Fibroblast of peridontal ligament (primary cell): ENCODE measurements around the gene NRG4.
"Not testable (repeated sequence)": the region's sequence is repeated elsewhere in the genome, so short reads cannot be mapped to it uniquely, and the experiment has no call there.

Experiments used
- DNase-seq: peaks from one replicate; pipeline ENCODE4 v3.0.0-alpha.2; 2010; ENCODE audit errors: extremely low read depth

NRG4 gene, protein sequence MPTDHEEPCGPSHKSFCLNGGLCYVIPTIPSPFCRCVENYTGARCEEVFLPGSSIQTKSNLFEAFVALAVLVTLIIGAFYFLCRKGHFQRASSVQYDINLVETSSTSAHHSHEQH

DNA sequence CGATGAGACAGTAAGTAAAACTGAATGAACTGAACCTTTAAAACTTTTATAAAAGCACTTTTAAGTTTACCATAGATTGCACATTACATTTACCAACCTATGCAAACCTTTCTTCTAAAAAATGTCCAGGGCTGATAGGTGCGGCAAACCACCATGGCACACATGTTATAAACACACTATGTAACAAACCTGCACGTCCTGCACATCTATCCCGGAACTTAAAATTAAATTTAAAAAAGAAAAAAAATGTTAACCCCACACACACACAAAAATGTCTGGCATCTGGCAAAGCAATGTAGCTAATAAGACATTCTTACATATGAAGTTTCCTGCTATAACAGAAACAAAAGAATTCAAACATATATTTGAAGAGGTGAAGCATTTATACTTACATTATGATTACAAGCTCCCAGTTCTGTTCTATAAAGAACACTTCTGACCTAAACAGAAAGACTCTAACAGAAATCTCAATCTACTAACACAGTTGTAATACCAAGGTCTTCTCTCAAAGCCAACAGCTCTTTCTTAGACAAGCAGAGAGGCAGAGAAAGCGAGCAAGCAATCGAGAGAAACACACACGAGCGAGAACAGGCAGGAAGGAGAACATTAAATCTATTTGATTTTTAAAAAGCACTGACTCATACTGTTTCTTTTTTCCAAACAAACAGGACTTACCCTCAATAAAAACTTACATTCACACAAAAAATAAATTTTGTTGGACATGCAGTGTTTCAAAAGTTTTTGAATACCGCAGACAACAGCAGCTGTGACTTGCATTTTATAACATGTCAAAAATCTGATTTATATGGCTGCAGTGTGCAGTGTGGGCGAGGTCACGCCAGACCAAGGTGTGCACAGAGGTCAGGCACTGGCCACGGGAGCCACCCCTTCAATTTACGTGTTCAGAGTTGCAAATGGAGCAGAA is at the start of gene NRG4:
Gene NRG4, minus strand, starts transcription at position 798 of the 925 bp plus-strand sequence. CDS start 1,194 bp downstream, outside the sequence.
- peak; percentile 7 for DNase-seq

DNA sequence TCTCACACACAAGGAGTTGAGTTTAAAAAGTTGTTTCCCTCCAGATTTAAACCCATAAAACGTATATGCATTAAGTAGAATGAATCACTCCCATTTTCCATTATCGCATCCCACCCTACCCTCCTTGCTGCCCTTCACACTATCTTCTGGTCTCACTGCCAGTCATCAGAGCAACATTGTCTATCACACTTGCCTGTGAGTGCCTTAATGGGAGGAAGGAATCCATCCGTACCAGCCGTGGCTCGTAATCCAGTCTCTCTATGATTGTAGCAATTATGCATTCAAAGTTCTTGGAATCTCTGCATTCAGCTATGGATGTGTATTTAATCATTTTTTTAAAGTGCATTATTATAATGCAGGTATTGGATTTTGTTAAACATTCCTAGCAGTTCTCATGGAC is 49.5 kb upstream of the NRG4 start:
- DNase-seq: no peak

DNA sequence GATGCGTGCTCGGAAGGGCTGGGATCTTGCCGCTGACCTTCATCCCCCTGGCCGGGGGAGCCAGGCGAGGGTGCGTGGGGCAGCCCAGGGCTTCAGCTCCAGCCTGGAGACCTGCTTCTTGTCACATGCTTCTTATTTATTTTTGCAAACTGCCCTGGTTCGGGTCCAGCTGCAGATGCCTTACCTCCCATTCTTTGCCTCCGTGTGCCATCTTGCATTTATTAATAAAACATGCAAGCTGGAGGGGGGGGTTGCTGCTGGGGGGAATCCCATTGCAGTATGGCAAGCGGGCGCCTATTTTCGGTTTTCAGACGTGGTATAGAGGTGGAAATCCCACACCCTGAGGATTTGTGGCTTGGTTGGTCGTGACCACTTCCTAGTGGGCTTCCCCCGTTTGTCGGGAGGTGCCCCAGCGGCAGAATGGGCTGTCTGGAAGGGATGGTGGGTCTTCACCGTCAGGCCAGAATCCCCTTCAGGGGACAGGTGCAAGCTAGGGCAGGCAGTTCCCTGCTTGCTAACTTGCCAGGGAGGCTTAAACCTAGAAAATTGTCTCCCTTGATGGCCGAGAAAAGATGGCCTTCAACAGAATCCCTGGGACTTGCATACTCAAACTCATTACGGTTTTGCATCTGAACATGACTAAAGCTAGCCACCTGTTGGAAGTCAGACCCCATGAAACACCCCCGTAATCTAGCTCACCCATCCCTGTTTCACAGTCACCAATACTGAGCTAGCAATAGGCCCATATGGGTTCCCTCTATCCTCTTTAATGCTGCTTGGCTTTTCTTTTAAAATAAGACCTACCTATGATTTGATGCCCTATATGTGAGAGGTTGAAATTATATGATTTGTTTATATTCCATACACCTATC is 48.1 kb upstream of the NRG4 start:
- no peak for DNase-seq

DNA sequence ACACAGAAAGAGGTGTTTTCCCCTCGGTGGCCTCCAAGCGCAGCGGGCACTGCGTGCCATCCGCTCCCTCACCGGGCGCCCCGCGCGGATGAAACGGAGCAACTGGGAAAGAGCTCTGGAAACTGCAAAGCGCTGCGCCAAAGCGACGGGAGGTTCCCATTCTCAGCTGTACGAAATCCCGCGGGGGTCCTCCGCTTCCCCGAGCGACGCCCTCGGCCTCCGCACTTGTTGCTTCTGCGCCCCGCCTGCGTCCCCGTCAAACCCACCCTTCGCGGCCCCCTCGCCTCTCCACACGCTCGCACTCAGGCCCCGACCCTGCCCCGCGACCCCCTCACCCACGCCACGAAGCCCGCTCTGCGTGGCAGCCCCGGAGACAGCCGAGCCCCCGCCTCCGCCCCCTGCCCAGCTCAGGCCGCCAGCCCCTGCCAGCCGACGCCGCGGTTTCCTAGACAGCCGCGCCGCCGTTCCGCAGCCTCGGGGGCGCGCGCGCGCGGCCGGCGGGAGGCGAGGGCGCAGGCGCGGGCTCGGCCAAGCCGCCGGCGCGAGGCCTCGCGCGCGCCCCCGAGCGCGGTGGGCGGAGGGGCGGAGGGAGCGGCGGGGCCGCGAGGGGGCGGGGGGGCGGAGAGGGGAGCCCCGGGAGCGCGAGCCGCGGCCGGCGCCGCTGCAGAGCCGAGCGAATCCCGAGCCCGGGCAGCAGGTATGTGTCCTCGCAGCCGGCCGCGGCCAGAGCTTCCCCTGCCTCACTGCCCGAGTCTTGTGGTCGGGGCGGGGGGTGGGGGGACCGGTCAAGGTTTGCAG is 47.3 kb upstream of the NRG4 start, which contains the start of gene TMEM266:
Gene TMEM266, plus strand, starts transcription at position 666 of the 798 bp plus-strand sequence. CDS start 74,279 bp downstream, outside the sequence.
- DNase-seq: no peak

DNA sequence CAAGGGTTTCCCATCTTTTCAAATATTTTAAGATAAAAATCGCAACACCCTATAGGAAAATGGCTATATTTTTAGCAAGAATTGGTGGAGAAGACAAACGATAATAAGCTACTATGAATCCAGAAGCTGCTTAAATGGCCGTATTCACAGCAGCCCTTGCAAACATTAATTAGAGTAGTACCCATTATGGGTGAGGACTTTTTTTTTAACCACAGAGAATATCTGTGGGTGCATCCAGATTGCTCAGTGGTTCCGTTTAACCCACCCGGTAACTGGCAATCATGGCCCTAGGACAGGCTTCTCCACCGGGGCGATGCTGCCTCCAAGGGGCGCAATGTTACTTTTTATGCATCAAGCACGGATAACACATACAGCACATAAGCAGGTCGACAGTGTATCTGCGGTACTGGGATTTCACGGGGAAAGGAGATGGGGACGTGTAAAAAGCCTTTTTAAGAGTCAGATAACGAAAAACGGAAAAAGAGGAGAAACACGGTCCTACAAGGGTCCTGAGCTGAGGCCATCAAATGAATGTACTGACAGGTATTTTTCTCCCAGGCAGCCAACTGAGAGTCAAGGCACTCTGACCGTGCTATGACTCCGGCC is 46.6 kb upstream of the NRG4 start:
- DNase-seq: no peak

DNA sequence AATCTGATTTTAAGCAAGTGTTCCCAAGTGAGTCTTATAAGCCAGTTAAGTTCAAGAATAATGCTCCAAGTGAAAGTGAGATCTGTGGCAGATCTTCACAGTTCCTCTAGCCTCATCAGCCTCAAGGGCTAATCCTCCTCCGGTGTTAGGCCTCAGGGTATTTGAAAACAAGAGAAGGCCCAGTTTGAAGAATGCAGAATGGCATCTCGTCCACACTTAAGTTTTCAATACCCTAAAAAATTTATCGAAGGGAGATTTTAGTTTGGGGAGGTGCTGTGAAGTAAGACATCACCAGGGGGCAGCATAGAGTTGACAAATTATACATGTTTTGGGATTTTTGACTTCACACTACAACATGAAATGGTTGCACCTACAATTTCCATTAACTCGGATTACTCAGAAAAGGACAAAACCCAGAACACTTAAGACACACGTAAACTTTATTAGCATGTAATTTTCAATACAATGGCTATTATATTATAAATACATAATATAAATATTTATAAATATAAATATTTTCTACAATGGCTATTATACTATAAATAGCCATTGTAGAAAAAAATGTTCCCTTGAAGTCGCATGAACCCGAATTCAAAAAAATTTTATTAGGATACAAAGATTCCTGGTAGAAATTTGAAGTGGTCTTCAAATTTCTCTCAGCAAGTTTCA is 45.2 kb upstream of the NRG4 start:
- DNase-seq: peak; percentile 68

DNA sequence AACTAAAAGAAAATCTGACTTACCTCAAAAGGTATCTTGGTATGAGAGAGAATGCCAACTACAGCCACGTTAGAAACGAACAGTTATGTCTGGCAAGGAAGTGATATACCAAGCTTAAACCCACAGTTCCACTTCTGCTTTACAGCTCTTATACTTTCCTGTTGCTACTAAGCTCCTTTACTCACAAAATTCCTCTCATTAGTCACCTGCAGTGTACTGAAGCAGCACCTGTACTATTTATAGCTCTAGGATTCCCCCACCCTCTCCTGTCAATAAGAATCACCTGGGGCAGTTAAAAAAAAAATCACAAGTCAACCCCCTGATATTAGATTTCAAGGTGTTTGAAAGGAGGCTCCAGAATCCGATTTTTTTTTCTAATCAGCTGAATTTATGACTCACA is 44.7 kb upstream of the NRG4 start:
- DNase-seq: no peak

DNA sequence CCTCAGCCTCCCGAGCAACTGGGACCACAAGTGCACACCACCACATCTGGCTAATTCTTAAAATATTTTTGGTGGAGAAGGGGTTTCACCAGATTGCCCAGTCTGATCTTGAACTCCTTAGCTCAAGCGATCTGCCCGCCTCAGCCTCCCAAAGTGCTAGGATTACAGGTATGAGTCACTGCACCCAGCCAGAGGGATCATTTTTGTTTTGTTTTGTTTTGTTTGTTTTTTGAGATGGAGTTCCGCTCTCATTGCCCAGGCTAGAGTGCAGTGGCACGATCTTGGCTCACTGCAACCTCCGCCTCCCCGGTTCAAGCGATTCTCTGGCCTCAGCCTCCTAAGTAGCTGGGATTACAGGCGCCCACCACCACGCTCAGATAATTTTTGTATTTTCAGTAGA is 42.0 kb upstream of the NRG4 start:
- DNase-seq: not testable (repeated sequence)

DNA sequence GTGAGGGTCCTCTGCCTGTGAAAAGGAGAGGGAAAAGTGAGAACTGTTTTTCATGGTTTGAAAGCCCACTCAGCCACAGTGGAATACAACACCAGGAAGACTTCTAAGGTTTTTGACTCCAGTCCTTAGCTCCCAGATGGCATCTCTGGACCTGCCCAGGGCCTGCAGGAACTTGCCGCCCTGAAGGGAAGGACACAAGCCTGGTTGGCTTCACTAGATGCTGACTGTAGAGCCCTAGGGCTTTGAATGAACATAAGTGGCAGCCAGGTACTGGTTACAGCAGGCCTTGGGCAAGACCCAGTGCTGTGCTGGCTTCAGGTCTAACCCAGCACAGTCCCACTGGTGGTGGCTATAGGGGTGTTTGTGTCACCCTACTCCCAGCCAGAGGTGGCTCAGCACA is 26.3 kb upstream of the NRG4 start:
- DNase-seq: no peak

DNA sequence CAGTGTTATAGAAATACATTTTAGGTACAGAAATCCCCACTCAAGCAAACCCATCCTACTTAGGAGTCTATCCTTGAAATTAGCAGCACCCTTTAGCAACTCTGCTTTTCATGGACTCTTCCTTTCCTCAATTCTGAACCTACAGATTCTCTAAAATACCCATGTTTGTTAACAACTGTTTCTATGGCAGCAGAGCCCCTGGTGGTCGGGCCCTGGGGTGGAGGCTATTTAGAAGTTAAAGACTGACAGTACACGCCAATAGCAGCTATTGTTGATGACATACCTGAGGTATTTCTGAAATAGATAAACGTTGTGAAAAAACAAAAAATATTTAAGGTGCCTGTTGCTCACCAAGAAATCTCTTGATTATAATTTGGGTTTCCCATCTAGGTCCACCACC is 23.4 kb upstream of the NRG4 start:
- no peak for DNase-seq

DNA sequence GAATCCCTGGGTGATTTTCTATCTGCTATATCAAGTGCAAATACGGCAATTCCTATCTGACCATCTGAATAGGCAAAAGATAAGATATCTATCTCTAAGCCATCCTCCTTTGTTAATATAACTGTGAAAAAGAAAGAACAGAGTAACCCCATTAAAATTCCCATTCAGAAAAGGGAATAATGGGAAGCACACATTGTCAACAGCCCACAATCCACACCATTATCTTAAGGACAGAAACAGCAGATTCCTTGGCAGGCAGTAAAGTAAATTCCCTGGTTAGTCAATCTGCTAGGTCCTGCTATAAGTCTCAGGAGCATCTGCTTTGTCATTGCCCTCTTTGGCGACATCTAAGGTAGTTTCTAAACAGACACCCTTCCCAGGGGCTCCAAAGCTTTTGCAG is 21.9 kb upstream of the NRG4 start:
- no peak for DNase-seq

DNA sequence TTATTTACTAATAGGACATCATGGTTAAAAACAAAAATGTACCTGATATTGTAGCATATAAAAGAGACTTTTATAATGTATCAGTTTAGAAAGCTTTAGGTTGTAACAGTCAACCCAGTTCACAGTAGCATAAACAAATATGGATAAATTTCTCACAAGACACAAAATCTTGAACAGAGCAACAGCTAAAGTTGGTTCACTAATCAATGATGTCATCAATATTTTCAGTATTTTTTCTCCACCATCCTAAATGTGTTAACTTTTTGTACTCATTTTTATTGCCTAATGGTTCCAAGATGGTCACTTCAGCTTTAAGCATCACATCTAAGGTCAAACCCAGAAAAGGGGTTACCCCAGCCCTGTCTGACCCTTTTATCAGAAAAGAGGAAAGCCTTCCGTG is 21.2 kb upstream of the NRG4 start:
- no peak for DNase-seq

DNA sequence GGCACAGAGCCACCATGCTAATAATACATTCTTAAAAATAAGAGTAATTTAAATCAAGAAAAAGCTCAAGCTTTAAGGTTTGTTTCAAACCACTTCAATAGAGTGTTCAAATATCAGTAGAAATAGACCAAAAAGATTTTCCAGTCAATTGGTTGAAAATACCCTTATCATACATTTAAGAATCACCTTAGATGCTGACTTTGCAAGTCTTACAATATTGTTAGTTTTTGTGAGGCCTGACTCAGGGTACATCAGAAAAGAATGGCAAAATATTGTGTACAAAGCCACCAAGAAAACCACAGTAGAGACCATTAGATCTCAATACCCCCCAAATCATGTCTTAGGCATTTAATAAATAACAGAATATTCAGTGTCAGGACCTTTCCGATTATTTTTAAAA is 19.8 kb upstream of the NRG4 start:
- no peak for DNase-seq

DNA sequence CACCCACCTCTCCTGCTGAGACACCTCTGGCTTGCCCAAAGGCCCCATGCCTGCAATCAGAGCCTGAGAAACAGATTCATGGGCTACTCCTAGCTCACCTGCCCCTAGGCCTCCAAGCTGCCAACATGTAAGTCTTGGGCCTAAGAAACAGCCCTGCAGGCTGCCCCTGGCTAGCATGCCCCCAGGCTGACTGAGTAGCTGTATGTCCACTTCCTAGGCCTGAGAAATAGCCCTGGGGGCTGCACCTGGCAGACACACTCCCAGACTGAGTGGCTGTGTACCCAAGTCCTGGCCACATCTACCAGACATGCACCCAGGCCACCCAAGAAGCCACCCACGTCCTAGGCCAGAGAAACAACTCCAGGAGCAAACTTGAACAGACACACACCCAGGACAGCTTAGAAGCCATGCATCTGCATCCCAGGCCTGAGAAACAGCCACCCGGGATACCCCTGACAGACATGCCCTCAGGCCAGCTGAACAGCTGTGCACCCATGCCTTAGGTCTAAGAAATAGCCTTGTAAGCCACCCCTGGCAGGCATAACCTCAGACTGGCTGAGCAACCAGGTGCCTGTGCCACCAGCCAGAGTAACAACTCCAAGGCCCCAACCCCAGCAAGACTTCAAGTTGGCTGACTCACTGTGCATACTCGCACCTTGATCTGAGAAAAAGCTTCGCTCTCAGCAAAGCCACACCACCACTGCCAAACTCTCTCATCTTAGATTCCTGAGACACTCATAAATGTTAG is 12.0 kb upstream of the NRG4 start:
- DNase-seq: no peak

DNA sequence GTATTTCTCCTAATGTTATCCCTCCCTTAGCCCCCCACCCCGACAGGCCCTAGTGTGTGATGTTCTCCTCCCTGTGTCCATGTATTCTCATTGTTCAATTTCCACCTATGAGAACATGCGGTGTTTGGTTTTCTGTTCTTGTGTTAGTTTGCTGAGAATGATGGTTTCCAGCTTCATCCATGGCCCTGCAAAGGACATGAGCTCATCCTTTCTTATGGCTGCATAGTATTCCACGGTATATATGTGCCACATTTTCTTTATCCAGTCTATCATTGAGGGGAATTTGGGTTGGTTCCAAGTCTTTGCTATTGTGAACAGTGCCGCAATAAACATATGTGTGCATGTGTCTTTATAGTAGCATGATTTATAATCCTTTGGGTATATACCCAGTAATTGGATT is 1.2 kb upstream of the NRG4 start:
- DNase-seq: not testable (repeated sequence)

DNA sequence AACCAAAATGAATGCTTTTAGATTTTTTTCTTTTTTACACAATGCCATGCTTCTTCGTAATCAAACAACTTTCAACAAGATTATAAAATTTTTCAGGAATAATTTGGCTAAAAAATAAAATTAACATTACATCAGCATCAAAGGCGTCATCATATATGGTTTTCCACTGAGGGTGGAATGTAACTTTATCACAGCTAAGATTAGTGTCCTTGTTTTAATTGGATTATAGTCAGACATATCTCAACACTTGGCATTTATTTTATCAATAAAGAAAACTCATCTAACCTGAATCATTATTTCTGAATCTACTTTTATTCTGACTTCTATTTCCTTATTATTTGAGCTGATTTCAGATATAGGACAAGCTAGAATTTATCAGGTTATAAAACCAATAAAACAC is 1.6 kb downstream of the NRG4 start:
- no peak for DNase-seq

DNA sequence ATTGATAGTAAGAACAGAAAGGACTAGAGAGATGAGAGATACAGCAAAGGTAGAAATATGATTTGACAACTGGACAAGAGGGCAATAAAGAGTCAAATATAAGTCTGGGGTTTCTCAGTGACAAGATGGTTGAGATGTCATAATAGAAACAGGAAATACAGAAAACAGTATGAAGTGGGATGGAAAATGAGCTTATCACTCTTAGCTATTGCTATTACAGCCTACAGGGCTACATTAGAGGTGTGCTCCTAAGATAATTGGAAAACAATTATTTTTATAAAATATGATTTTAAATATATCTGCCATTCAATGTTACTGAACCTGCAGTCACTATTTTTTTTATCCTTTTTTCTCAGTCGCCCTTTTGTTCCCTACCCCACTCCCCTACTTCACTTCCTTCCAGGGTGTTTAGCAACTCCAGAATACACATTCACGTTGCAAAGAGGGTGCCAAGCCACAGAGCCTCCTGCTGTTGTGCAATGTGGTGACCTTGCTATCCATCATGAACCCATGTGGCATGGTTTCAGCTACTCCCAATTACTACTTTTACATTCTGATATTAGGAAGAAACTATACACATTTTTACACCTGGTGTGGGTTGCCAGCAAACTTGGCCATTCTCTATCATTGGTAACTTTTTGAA is 6.0 kb downstream of the NRG4 start:
- peak; percentile 9 for DNase-seq

DNA sequence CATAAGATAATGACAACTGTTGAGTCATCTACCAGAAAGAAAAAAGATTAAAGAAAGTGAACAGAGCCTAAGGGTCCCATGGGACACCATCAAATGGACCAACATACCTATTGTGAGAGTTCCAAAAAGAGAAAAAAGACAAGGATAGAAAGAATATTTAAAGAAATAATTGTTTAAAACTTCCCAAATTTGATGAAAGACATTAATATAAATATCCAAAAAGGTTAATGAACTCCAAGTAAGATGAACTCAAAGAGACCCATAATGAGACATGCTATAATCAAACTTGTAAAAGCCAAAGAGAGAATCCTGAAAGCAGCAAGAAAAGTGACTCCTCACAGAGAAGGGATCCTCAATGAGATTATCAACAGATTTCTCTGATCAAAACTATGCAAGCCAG is 8.9 kb downstream of the NRG4 start:
- DNase-seq: no peak

DNA sequence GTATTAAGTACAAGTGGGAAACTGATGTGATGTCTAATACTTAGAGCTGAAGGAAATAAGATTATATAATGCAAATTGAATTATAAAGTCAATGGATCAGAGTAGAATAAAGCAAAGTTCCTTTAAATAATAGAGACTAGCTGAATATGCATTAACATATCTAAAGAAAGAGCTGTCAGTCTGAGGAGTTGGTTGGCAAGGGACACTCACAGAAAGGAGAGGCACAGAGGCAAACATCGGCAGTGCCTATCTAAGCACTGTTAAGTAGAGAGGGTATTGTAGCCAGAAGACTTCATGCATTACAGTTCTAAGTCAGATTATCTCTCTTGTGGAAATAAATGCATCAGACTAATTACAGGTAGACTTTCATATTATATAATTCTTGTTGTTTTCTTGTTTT is 16.6 kb downstream of the NRG4 start:
- DNase-seq: no peak
